ENCODE data around the gene ADAMTS2.

The ADAMTS2 gene

DNA sequence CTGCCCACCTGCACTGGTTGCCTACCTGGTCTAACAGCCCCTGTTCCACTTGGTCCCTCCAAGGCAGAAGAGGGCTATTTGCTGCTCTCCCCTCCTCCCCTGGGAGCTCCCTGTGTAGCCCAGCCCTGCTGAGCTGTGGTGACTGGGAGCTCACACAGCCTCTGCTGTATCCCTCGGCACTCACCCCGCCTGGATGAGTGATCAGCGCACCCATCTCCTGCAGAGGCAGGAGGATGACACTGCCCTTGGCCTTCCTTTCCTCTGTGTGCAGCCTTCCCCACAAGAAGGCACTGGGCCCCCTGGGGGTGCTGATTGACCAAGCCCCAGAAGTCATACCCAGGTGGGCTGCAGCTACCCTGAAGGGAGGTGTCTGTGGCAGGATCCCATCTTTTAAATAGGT, 134.2 kb downstream of the ADAMTS2 start:
- Histone ChIP-seq H3K4me2 (ENCODE audit: insufficient read depth, low read length) (no peak overlapping the region), H3K27ac (ENCODE audit: low read length) (no peak overlapping the region), H3K27me3 (ENCODE audit: insufficient read depth, low read length, poor library complexity) (no peaks in the 10 kb centered on the region), H3K4me1 (ENCODE audit: insufficient read depth, low read length) (no peaks in the 10 kb centered on the region), H3K4me3 (ENCODE audit: low read depth in 1 of 2, low read length in 2 of 2) (no peak overlapping the region), H3K9me3 (ENCODE audit: insufficient read depth, low read length, severe bottlenecking) (no peaks in the 10 kb centered on the region), H4K20me1 (ENCODE audit: insufficient read depth, low read length) (no peaks in the 10 kb centered on the region), H3K79me2 (ENCODE audit: insufficient read depth, low read length) (no peaks in the 10 kb centered on the region), H3K36me3 (ENCODE audit: insufficient read depth, low read length) (no peaks in the 10 kb centered on the region), H2AFZ (ENCODE audit: low read depth, low read length) (no peak overlapping the region), H3K9ac (ENCODE audit: low read depth, low read length) (no peak overlapping the region)
- DNase-seq (no peak), ATAC-seq (ENCODE audit: insufficient read depth, low read depth) (no peak)
- TF ChIP-seq, protein P1, sequence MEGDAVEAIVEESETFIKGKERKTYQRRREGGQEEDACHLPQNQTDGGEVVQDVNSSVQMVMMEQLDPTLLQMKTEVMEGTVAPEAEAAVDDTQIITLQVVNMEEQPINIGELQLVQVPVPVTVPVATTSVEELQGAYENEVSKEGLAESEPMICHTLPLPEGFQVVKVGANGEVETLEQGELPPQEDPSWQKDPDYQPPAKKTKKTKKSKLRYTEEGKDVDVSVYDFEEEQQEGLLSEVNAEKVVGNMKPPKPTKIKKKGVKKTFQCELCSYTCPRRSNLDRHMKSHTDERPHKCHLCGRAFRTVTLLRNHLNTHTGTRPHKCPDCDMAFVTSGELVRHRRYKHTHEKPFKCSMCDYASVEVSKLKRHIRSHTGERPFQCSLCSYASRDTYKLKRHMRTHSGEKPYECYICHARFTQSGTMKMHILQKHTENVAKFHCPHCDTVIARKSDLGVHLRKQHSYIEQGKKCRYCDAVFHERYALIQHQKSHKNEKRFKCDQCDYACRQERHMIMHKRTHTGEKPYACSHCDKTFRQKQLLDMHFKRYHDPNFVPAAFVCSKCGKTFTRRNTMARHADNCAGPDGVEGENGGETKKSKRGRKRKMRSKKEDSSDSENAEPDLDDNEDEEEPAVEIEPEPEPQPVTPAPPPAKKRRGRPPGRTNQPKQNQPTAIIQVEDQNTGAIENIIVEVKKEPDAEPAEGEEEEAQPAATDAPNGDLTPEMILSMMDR (IDR thresholded peaks at IDR 0.05; ENCODE audit: borderline replicate concordance, extremely low read depth, low read length, poor library complexity, severe bottlenecking), result no peak
- TF ChIP-seq EZH2 (IDR thresholded peaks at IDR 0.05; ENCODE audit: borderline replicate concordance, low read depth, low read length, severe bottlenecking), result no peak

DNA sequence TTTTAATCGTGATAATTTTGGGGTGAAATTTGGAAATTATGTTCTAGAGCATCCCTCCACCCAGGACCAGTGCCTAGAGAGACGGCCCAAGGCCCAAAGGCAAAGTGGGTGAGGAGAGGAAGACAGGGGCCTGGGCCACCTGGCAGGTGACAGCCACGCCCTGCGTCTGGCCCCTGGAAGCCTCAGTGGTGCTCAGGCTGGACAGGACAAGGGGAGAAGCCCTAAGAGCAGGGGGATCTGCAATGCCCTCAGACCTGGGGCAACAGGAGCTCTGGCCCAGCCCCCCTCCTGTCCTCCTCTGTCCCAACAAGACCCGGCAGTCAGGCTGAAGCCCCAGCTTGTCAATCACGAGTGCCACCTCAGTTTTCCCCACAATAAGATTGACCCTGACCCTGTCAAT, 134.8 kb downstream of the ADAMTS2 start:
- no peaks in the 10 kb centered on the region for H3K79me2 ChIP-seq (ENCODE audit: insufficient read depth, low read length)
- no peak overlapping the region for H2AFZ ChIP-seq (ENCODE audit: low read depth, low read length)
- H3K9me3 ChIP-seq (ENCODE audit: insufficient read depth, low read length, severe bottlenecking), result no peaks in the 10 kb centered on the region
- no peaks in the 10 kb centered on the region for H3K4me1 ChIP-seq (ENCODE audit: insufficient read depth, low read length)
- DNase-seq, result no peak
- ATAC-seq (ENCODE audit: insufficient read depth, low read depth), result no peak
- no peaks in the 10 kb centered on the region for H3K27me3 ChIP-seq (ENCODE audit: insufficient read depth, low read length, poor library complexity)
- no peak overlapping the region for H3K4me3 ChIP-seq (ENCODE audit: low read depth in 1 of 2, low read length in 2 of 2)
- H4K20me1 ChIP-seq (ENCODE audit: insufficient read depth, low read length), result no peaks in the 10 kb centered on the region
- H3K36me3 ChIP-seq (ENCODE audit: insufficient read depth, low read length), result no peaks in the 10 kb centered on the region
- TF ChIP-seq, protein P1 (IDR thresholded peaks at IDR 0.05; ENCODE audit: borderline replicate concordance, extremely low read depth, low read length, poor library complexity, severe bottlenecking), result no peak
- no peak for TF ChIP-seq EZH2 (IDR thresholded peaks at IDR 0.05; ENCODE audit: borderline replicate concordance, low read depth, low read length, severe bottlenecking)
- no peak overlapping the region for H3K4me2 ChIP-seq (ENCODE audit: insufficient read depth, low read length)
- no peak overlapping the region for H3K9ac ChIP-seq (ENCODE audit: low read depth, low read length)
- no peak overlapping the region for H3K27ac ChIP-seq (ENCODE audit: low read length)

DNA sequence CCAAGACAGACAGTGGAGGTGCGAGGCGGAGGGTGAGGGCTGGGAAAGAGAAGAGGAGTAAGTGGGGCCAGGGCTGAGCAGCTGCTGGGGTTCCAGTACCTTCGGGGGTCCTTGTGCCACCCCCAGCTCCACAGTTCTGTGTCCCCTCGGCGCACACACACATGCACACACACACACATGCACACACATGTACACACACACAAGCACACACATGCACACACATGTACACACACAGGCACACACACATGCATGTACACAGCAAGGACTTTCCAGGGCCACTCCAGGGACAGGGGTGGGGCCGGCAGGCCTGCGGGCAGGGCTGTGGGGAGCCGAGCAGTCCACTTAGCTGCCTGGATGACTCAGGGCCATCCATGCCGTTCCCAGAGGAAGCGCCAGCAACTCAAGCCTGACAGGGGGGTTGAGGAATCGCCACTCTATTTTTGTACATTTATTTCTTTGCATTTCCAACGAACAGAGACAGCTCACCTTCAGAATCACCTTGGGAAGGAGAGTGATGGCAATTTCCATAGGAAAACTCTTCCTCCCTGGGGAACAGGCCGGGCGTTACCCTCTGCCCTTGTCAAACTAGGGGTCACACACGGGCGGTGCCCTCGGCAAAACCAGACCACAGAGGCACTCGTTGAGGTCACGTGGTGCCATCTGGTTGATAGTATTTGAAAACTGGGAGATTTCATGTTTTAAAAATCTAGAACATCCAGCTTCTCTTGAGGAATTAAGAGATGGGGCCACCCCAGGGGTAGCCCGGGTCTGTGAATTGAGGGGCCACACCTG, 135.7 kb downstream of the ADAMTS2 start:
- no peaks in the 10 kb centered on the region for H4K20me1 ChIP-seq (ENCODE audit: insufficient read depth, low read length)
- H3K9ac ChIP-seq (ENCODE audit: low read depth, low read length), result no peak overlapping the region
- H3K36me3 ChIP-seq (ENCODE audit: insufficient read depth, low read length), result no peaks in the 10 kb centered on the region
- no peak overlapping the region for H3K27ac ChIP-seq (ENCODE audit: low read length)
- DNase-seq (no peak), ATAC-seq (ENCODE audit: insufficient read depth, low read depth) (no peak)
- H3K4me2 ChIP-seq (ENCODE audit: insufficient read depth, low read length), result no peak overlapping the region
- no peaks in the 10 kb centered on the region for H3K79me2 ChIP-seq (ENCODE audit: insufficient read depth, low read length)
- no peaks in the 10 kb centered on the region for H3K4me1 ChIP-seq (ENCODE audit: insufficient read depth, low read length)
- TF ChIP-seq, protein P1 (IDR thresholded peaks at IDR 0.05; ENCODE audit: borderline replicate concordance, extremely low read depth, low read length, poor library complexity, severe bottlenecking), result no peak
- TF ChIP-seq EZH2 (IDR thresholded peaks at IDR 0.05; ENCODE audit: borderline replicate concordance, low read depth, low read length, severe bottlenecking), result no peak
- no peak overlapping the region for H2AFZ ChIP-seq (ENCODE audit: low read depth, low read length)
- H3K4me3 ChIP-seq (ENCODE audit: low read depth in 1 of 2, low read length in 2 of 2), result no peak overlapping the region
- no peaks in the 10 kb centered on the region for H3K9me3 ChIP-seq (ENCODE audit: insufficient read depth, low read length, severe bottlenecking)
- no peaks in the 10 kb centered on the region for H3K27me3 ChIP-seq (ENCODE audit: insufficient read depth, low read length, poor library complexity)

All from DND-41 (cell line).